Loucy (cell line): Measurements from ENCODE around the gene PGK1.

Source experiments
- H2AFZ ChIP-seq: fragments of 200-600 bp; sonication (generic); 2 replicates; pipeline ENCODE4 v1.6.0; 2016; ENCODE audit warnings: antibody characterized with exemption, mild to moderate bottlenecking, low read length, moderate library complexity
- H3F3A ChIP-seq: fragments of 200-600 bp; 2 replicates; pipeline ENCODE4 v1.6.0; 2016; ENCODE audit warnings: antibody characterized with exemption, low read depth, mild to moderate bottlenecking
- H3K27me3 ChIP-seq: fragments of 200-600 bp; sonication (generic); 2 replicates; pipeline ENCODE4 v1.6.1; 2014; ENCODE audit warnings: low read length, mild to moderate bottlenecking; ENCODE audit not compliant: insufficient read depth, poor library complexity, severe bottlenecking
- H3K36me3 ChIP-seq: fragments of 200-600 bp; sonication (generic); 2 replicates; pipeline ENCODE4 v1.6.1; 2016; ENCODE audit warnings: low read length; ENCODE audit not compliant: insufficient read depth
- H3K4me1 ChIP-seq: fragments of 200-600 bp; sonication (generic); 2 replicates; pipeline ENCODE4 v1.5.1; 2014; ENCODE audit warnings: low read length, mild to moderate bottlenecking; ENCODE audit not compliant: insufficient read depth, poor library complexity, severe bottlenecking
- H3K4me2 ChIP-seq: fragments of 200-600 bp; sonication (generic); 2 replicates; pipeline ENCODE4 v1.6.0; 2014; ENCODE audit warnings: antibody characterized with exemption, low read length, low read depth, mild to moderate bottlenecking; ENCODE audit not compliant: poor library complexity, severe bottlenecking
- H3K4me3 ChIP-seq: fragments of 200-600 bp; sonication (generic); 2 replicates; pipeline ENCODE4 v1.5.1; 2014; ENCODE audit warnings: low read length, mild to moderate bottlenecking, mixed read lengths; ENCODE audit not compliant: poor library complexity, severe bottlenecking
- H3K79me2 ChIP-seq: fragments of 200-600 bp; sonication (generic); 2 replicates; pipeline ENCODE4 v1.6.1; 2014; ENCODE audit warnings: low read length; ENCODE audit not compliant: insufficient read depth
- H3K9ac ChIP-seq: fragments of 200-600 bp; sonication (generic); 2 replicates; pipeline ENCODE4 v1.6.0; 2014; ENCODE audit warnings: mild to moderate bottlenecking, low read depth, low read length, moderate library complexity; ENCODE audit not compliant: poor library complexity, severe bottlenecking
- H3K9me2 ChIP-seq: fragments of 200-600 bp; sonication (generic); replicated peaks from 2 replicates; pipeline ENCODE4 v1.6.1; 2016; ENCODE audit warnings: low read depth, low read length, mixed read lengths
- H3K9me3 ChIP-seq: fragments of 200-600 bp; sonication (generic); 2 replicates; pipeline ENCODE4 v1.6.1; 2014; ENCODE audit warnings: mild to moderate bottlenecking, antibody characterized with exemption, low read length, low read depth; ENCODE audit not compliant: insufficient read depth
- H4K20me1 ChIP-seq: fragments of 200-600 bp; sonication (generic); 2 replicates; pipeline ENCODE4 v1.6.0; 2014; ENCODE audit warnings: antibody characterized with exemption, low read length, mild to moderate bottlenecking; ENCODE audit not compliant: insufficient read depth, poor library complexity, severe bottlenecking
- CTCF ChIP-seq: fragments of 200-600 bp; sonication (generic); conservative IDR thresholded peaks from 2 replicates; pipeline ENCODE4 v1.5.1; 2014; ENCODE audit warnings: mild to moderate bottlenecking, antibody characterized with exemption, low read length
- EZH2phosphoT487 ChIP-seq: fragments of 200-600 bp; IDR thresholded peaks from 2 replicates; pipeline ENCODE4 v1.6.1; 2018; ENCODE audit warnings: antibody characterized with exemption, mild to moderate bottlenecking, moderate library complexity, borderline replicate concordance

Gene PGK1

GRCh38 chrX:78105944-78106650 lies 2.0 kb downstream of the PGK1 start:
- peaks cover 44% of the 10 kb centered on the region for H3K36me3 ChIP-seq
- peaks cover 29% of the 10 kb centered on the region for H3K4me1 ChIP-seq
- H3K4me2 ChIP-seq = peak overlapping the region; percentile 99
- peaks cover 77% of the 10 kb centered on the region for H3K79me2 ChIP-seq
- H3K4me3 ChIP-seq = peak overlapping the region; percentile 100
- TF ChIP-seq EZH2phosphoT487 = no peak
- no peak for TF ChIP-seq CTCF
- peak overlapping the region; percentile 100 for H3K9ac ChIP-seq
- H3K9me3 ChIP-seq = no peaks in the 10 kb centered on the region
- H4K20me1 ChIP-seq = peaks cover 69% of the 10 kb centered on the region
- H3F3A ChIP-seq = no peaks in the 10 kb centered on the region
- peaks cover 5% of the 10 kb centered on the region for H3K27me3 ChIP-seq
- H2AFZ ChIP-seq = no peak overlapping the region
- H3K9me2 ChIP-seq = no peaks in the 10 kb centered on the region

DNA sequence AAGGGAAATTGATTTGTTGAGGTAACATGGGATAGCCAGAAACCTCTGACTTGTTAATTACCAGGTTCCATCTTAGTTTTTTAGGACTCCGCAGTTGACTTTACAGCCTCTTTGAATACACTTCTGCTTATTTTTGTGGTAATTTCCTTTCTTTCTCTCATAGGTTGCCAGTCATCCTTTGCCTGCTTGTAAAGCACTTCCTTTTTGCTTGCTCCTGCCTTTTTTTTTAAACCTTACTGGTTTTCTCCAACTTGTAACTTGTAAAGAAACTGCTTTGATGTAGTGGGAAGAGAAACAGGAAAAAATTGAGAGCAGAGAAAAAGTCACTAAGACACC lies 2.6 kb downstream of the PGK1 start:
- TF ChIP-seq EZH2phosphoT487 (no peak), CTCF (no peak)
- Histone ChIP-seq H3F3A (no peaks in the 10 kb centered on the region), H3K4me3 (peak overlapping the region; percentile 100), H3K9ac (peak overlapping the region; percentile 100), H4K20me1 (peaks cover 74% of the 10 kb centered on the region), H2AFZ (no peak overlapping the region), H3K9me3 (no peaks in the 10 kb centered on the region), H3K9me2 (no peaks in the 10 kb centered on the region), H3K79me2 (peaks cover 82% of the 10 kb centered on the region), H3K4me2 (peak overlapping the region; percentile 99), H3K27me3 (peaks cover 5% of the 10 kb centered on the region), H3K4me1 (peaks cover 29% of the 10 kb centered on the region), H3K36me3 (peaks cover 49% of the 10 kb centered on the region)

DNA sequence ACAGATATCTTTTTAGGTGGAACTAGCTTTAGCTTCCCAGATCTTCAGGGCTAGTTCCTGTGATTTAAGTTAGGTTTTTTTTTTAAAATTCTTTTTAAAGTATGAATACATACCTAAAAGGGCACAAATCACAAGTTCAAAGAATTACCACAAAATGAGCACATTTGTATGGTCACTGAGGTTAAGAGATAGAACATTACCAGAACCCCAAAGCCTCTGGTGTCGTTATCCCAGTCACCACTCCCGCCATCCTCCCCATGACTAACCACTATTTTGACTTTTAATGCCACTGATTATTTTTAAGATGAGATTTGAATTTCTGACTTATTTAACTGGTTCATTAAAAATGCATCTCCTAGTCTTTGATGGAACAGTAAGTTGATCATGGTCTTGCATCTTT lies 5.4 kb downstream of the PGK1 start:
- Histone ChIP-seq H3K9me2 (no peaks in the 10 kb centered on the region), H3F3A (no peaks in the 10 kb centered on the region), H3K9ac (peak overlapping the region; percentile 100), H2AFZ (no peak overlapping the region), H3K79me2 (peaks cover 99% of the 10 kb centered on the region), H3K36me3 (peaks cover 74% of the 10 kb centered on the region), H3K4me3 (peak overlapping the region; percentile 100), H3K27me3 (peaks cover 2% of the 10 kb centered on the region), H3K9me3 (no peaks in the 10 kb centered on the region), H3K4me1 (peaks cover 21% of the 10 kb centered on the region), H4K20me1 (peaks cover 99% of the 10 kb centered on the region), H3K4me2 (peak overlapping the region; percentile 99)
- TF ChIP-seq CTCF (no peak), EZH2phosphoT487 (no peak)
